Mesenchymal stem cell (in vitro differentiated cells and primary cell): Measurements from ENCODE around the gene ADGRF3.
A peak's percentile ranks its signal among the peaks of the same experiment; 100 is the strongest.

Experiments
- DNase-seq: peaks from one replicate; pipeline ENCODE4 v3.0.0-alpha.2; 2013
- H2AFZ ChIP-seq: one replicate; pipeline ENCODE4 v1.6.1; 2013; ENCODE audit warnings: low read depth, mild to moderate bottlenecking, control low read depth, inconsistent platforms, low read length, moderate library complexity
- H2AK5ac ChIP-seq: 2 replicates; pipeline ENCODE4 v1.6.1; 2013; ENCODE audit warnings: low read length, moderate library complexity, mild to moderate bottlenecking, inconsistent platforms; ENCODE audit not compliant: severe bottlenecking
- H2BK120ac ChIP-seq: one replicate; pipeline ENCODE4 v1.6.1; 2013; ENCODE audit warnings: low read depth, mild to moderate bottlenecking, inconsistent platforms, low read length, moderate library complexity
- H2BK12ac ChIP-seq, 2 experiments: one replicate each; pipeline ENCODE4 v1.6.1; 2013; ENCODE audit warnings: inconsistent platforms in 2 of 2, low read length in 2 of 2, mild to moderate bottlenecking in 2 of 2, moderate library complexity in 2 of 2, control low read depth in 1 of 2
- H2BK15ac ChIP-seq: one replicate; pipeline ENCODE4 v1.6.1; 2013; ENCODE audit warnings: mild to moderate bottlenecking, low read depth, inconsistent platforms; ENCODE audit not compliant: poor library complexity, severe bottlenecking
- H2BK5ac ChIP-seq: 2 replicates; pipeline ENCODE4 v1.6.1; 2013; ENCODE audit warnings: low read depth, mild to moderate bottlenecking, low read length, control low read depth, inconsistent platforms; ENCODE audit not compliant: poor library complexity, severe bottlenecking
- H3K14ac ChIP-seq, 2 experiments: one replicate each; pipeline ENCODE4 v1.6.1; 2013; ENCODE audit warnings: inconsistent platforms in 2 of 2, low read length in 2 of 2, control low read depth in 1 of 2, mild to moderate bottlenecking in 1 of 2, moderate library complexity in 1 of 2
- H3K18ac ChIP-seq, 2 experiments: one replicate each; pipeline ENCODE4 v1.6.1; 2013; ENCODE audit warnings: inconsistent platforms in 2 of 2, low read length in 2 of 2, control low read depth in 1 of 2, low read depth in 1 of 2, mild to moderate bottlenecking in 1 of 2
- H3K23ac ChIP-seq, 2 experiments: one replicate each; pipeline ENCODE4 v1.6.1; 2013; ENCODE audit warnings: inconsistent platforms in 2 of 2, low read length in 2 of 2, mild to moderate bottlenecking in 2 of 2, moderate library complexity in 2 of 2, control low read depth in 1 of 2
- H3K27ac ChIP-seq: 2 replicates; pipeline ENCODE4 v1.5.1; 2013; ENCODE audit warnings: mild to moderate bottlenecking, moderate library complexity, low read length, control low read depth, inconsistent platforms; ENCODE audit not compliant: poor library complexity, severe bottlenecking
- H3K27me3 ChIP-seq, 2 experiments: 2 replicates each; pipeline versions ENCODE4 v1.6.1 to v1.7.0; 2013; ENCODE audit warnings: low read length in 2 of 2, mild to moderate bottlenecking in 2 of 2, moderate library complexity in 2 of 2, control low read depth in 1 of 2, inconsistent platforms in 1 of 2; ENCODE audit not compliant: control insufficient read depth in 1 of 2, insufficient read depth in 1 of 2
- H3K36me3 ChIP-seq, 2 experiments: 2 replicates each; pipeline versions ENCODE4 v1.6.1 to v1.7.0; 2013; ENCODE audit warnings: low read length in 2 of 2, control low read depth in 1 of 2, inconsistent platforms in 1 of 2, low read depth in 1 of 2, mild to moderate bottlenecking in 1 of 2; ENCODE audit not compliant: insufficient read depth in 2 of 2, control insufficient read depth in 1 of 2
- H3K4ac ChIP-seq, 2 experiments: one replicate each; pipeline ENCODE4 v1.6.1; 2013; ENCODE audit warnings: inconsistent platforms in 2 of 2, low read length in 2 of 2, mild to moderate bottlenecking in 2 of 2, moderate library complexity in 2 of 2, control low read depth in 1 of 2, low read depth in 1 of 2
- H3K4me1 ChIP-seq: 2 replicates; pipeline ENCODE4 v1.6.1; 2013; ENCODE audit warnings: low read depth, low read length, control low read depth; ENCODE audit not compliant: control insufficient read depth, insufficient read depth
- H3K4me2 ChIP-seq: 2 replicates; pipeline ENCODE4 v1.6.1; 2013; ENCODE audit warnings: low read length, mild to moderate bottlenecking, inconsistent platforms; ENCODE audit not compliant: poor library complexity, severe bottlenecking
- H3K4me3 ChIP-seq, 2 experiments: 2 replicates each; pipeline versions ENCODE4 v1.5.1 to v1.7.0; 2013; ENCODE audit warnings: low read length in 2 of 2, mild to moderate bottlenecking in 2 of 2, control low read depth in 1 of 2, low read depth in 1 of 2; ENCODE audit not compliant: insufficient read depth in 1 of 2
- H3K79me1 ChIP-seq: replicated peaks from 2 replicates; pipeline ENCODE4 v1.6.1; 2013; ENCODE audit warnings: mild to moderate bottlenecking, control low read depth, low read length, inconsistent platforms; ENCODE audit not compliant: poor library complexity, severe bottlenecking
- H3K9ac ChIP-seq: 2 replicates; pipeline ENCODE4 v1.7.0; 2013; ENCODE audit warnings: mild to moderate bottlenecking, low read length, moderate library complexity
- H3K9me3 ChIP-seq: 2 replicates; pipeline ENCODE4 v1.7.0; 2013; ENCODE audit warnings: mild to moderate bottlenecking, low read length; ENCODE audit not compliant: control insufficient read depth
- H4K8ac ChIP-seq: one replicate; pipeline ENCODE4 v1.6.1; 2013; ENCODE audit warnings: inconsistent platforms, mild to moderate bottlenecking, low read length, moderate library complexity
- H4K91ac ChIP-seq: one replicate; pipeline ENCODE4 v1.6.1; 2013; ENCODE audit warnings: mild to moderate bottlenecking, low read length, inconsistent platforms
- WGBS: methylation state at CpG from one replicate; pipeline ENCODE4 v1.1.7; 2013; ENCODE audit warnings: mixed read lengths; 5-methylcytosine and 5-hydroxymethylcytosine counted together

ADGRF3 gene

GRCh38 chr2:26313446-26313845, 33.1 kb downstream of the ADGRF3 start:
- DNase-seq = no peak

GRCh38 chr2:26312471-26312870, 34.1 kb downstream of the ADGRF3 start:
- Histone ChIP-seq H3K27ac (no peak overlapping the region), H2BK5ac (no peak overlapping the region), H3K79me1 (no peaks in the 10 kb centered on the region), H3K36me3 (no peaks in the 10 kb centered on the region), H3K4me2 (no peak overlapping the region), H2BK15ac (no peak overlapping the region), H3K23ac (no peak overlapping the region), H3K9ac (no peak overlapping the region), H4K8ac (no peak overlapping the region), H3K4me3 (no peak overlapping the region), H3K18ac (no peak overlapping the region), H2AFZ (no peak overlapping the region), H4K91ac (peak overlapping the region; percentile 45), H2AK5ac (no peak overlapping the region), H3K9me3 (no peaks in the 10 kb centered on the region), H3K4ac (no peak overlapping the region), H3K27me3 (peaks cover 22 to 23% of the 10 kb centered on the region in 2 experiments), H3K4me1 (peaks cover 3% of the 10 kb centered on the region), H2BK12ac (no peak overlapping the region), H2BK120ac (no peak overlapping the region), H3K14ac (no peak overlapping the region)
- no peak for DNase-seq
- 86% methylated on average over 9 of the region's 9 CpGs for WGBS

More at GRCh38 chr2:26313446-26313845, 33.1 kb downstream of the ADGRF3 start:
- no peak overlapping the region for H3K9ac ChIP-seq
- no peak overlapping the region for H3K23ac ChIP-seq
- no peak overlapping the region for H2BK5ac ChIP-seq
- WGBS = 79% methylated on average over 12 of the region's 12 CpGs
- no peak overlapping the region for H4K8ac ChIP-seq
- no peaks in the 10 kb centered on the region for H3K36me3 ChIP-seq
- H3K14ac ChIP-seq = no peak overlapping the region
- no peaks in the 10 kb centered on the region for H3K79me1 ChIP-seq
- peaks cover 3% of the 10 kb centered on the region for H3K4me1 ChIP-seq
- no peak overlapping the region for H3K4me2 ChIP-seq
- H2BK12ac ChIP-seq = no peak overlapping the region
- peaks cover 24 to 29% of the 10 kb centered on the region in 2 experiments for H3K27me3 ChIP-seq
- H3K4ac ChIP-seq = no peak overlapping the region
- H2AFZ ChIP-seq = no peak overlapping the region
- no peak overlapping the region for H3K18ac ChIP-seq
- no peak overlapping the region for H4K91ac ChIP-seq
- no peak overlapping the region for H3K27ac ChIP-seq
- no peak overlapping the region for H2BK120ac ChIP-seq
- no peak overlapping the region for H2AK5ac ChIP-seq
- no peaks in the 10 kb centered on the region for H3K9me3 ChIP-seq
- H3K4me3 ChIP-seq = no peak overlapping the region
- no peak overlapping the region for H2BK15ac ChIP-seq

- no peaks in the 10 kb centered on the region for H3K36me3 ChIP-seq
- no peak overlapping the region for H2AK5ac ChIP-seq
- no peak overlapping the region for H3K18ac ChIP-seq
- H4K91ac ChIP-seq = no peak overlapping the region
- 82% methylated on average over 9 of the region's 10 CpGs for WGBS
- no peaks in the 10 kb centered on the region for H3K79me1 ChIP-seq
- H2BK15ac ChIP-seq = no peak overlapping the region
- no peak overlapping the region for H2AFZ ChIP-seq
- H2BK12ac ChIP-seq = no peak overlapping the region
- H3K4me1 ChIP-seq = peaks cover 3% of the 10 kb centered on the region
- H3K27me3 ChIP-seq = peaks cover 0 to 3% of the 10 kb centered on the region in 2 experiments
- no peak overlapping the region for H2BK5ac ChIP-seq
- H2BK120ac ChIP-seq = no peak overlapping the region
- H3K27ac ChIP-seq = no peak overlapping the region
- no peak overlapping the region for H3K9ac ChIP-seq
- H3K4ac ChIP-seq = no peak overlapping the region
- no peak overlapping the region for H3K4me3 ChIP-seq
- no peak overlapping the region for H4K8ac ChIP-seq
- no peak overlapping the region for H3K4me2 ChIP-seq
- no peak for DNase-seq
- H3K23ac ChIP-seq = no peak overlapping the region
- H3K9me3 ChIP-seq = no peaks in the 10 kb centered on the region
- no peak overlapping the region for H3K14ac ChIP-seq
Observed at GRCh38 chr2:26309921-26310320, 36.7 kb downstream of the ADGRF3 start.

GRCh38 chr2:26305540-26305939, 41.0 kb downstream of the ADGRF3 start:
- Histone ChIP-seq H2AK5ac (no peak overlapping the region), H3K27me3 (no peaks in the 10 kb centered on the region), H2BK12ac (no peak overlapping the region), H3K79me1 (peaks cover 3% of the 10 kb centered on the region), H3K9ac (peak overlapping the region; percentile 54), H2BK120ac (no peak overlapping the region), H3K4ac (no peak overlapping the region), H3K4me3 (peak overlapping the region in 1 of 2 experiments; percentile 18), H3K27ac (no peak overlapping the region), H2BK5ac (no peak overlapping the region), H3K4me1 (peaks cover 2% of the 10 kb centered on the region), H2AFZ (no peak overlapping the region), H3K14ac (no peak overlapping the region), H3K4me2 (no peak overlapping the region), H2BK15ac (no peak overlapping the region), H4K8ac (no peak overlapping the region), H3K9me3 (no peaks in the 10 kb centered on the region), H3K18ac (no peak overlapping the region), H3K23ac (no peak overlapping the region), H3K36me3 (no peaks in the 10 kb centered on the region), H4K91ac (no peak overlapping the region)
- WGBS = 69% methylated on average over 5 of the region's 6 CpGs
- DNase-seq = no peak
